ENCODE results near the gene MMP23B.
A peak's percentile ranks its signal among the peaks of the same experiment; 100 is the strongest.
"Not testable (repeated sequence)": the region's sequence is repeated elsewhere in the genome, so short reads cannot be mapped to it uniquely, and the experiment has no call there.

MMP23B gene

DNA sequence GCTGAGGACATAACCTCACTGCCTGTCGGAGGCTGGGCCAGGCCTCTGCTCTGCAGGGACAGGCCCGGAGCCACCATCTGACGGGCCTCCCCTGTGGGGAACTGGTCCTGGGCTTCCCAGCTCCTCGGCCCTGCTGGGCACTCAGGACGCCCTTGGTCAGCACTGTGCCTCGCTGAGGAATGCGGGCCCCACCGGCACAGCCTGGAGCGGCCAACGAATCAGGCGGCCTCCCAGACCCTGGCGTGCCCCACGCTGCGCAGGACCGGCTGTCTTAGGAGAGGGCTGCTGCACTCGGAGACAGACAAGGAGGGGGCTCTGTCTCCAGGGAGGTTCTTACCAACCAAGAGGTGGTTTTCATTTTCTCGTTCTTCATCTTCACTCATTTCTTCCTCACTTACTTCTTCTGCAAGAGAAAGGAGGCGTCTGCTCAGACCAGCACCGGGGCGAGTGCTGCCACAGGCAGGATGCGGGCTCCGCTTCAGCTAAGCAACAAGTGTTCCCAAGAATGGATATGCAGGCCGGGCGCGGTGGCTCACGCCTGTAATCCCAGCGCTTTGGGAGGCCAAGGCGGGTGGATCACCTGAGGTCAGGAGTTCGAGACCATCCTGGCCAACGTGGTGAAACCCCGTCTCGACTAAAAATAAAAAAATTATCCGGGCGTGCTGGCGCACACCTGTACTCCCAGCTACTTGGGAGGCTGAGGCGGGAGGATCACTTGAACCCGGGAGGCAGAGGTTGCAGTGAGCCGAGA lies 8.9 kb downstream of the MMP23B start:
- not testable (repeated sequence) for H3K4me3 ChIP-seq (ENCODE audit: low read length); DNase-seq (ENCODE audit: low read depth)

DNA sequence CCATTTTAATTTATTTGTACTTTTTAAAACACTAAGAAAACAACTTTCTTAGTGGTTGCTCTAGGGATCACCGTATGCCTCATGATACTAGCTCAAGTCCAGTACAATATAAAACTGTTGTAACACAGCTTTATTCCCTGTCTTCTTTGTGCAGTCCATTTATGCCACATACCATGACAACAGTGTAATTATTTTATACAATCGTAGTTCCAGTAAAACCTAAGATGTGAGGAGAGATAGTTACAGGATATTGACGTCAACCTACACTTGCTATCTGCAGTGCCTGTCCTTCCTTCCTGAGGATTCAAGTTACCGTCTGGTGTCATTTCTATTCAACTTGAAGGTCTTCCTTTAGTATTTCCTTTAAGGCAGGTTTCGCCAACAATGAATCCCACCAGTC lies 14.4 kb downstream of the MMP23B start:
- not testable (repeated sequence) for DNase-seq (ENCODE audit: low read depth); H3K4me3 ChIP-seq (ENCODE audit: low read length)

DNA sequence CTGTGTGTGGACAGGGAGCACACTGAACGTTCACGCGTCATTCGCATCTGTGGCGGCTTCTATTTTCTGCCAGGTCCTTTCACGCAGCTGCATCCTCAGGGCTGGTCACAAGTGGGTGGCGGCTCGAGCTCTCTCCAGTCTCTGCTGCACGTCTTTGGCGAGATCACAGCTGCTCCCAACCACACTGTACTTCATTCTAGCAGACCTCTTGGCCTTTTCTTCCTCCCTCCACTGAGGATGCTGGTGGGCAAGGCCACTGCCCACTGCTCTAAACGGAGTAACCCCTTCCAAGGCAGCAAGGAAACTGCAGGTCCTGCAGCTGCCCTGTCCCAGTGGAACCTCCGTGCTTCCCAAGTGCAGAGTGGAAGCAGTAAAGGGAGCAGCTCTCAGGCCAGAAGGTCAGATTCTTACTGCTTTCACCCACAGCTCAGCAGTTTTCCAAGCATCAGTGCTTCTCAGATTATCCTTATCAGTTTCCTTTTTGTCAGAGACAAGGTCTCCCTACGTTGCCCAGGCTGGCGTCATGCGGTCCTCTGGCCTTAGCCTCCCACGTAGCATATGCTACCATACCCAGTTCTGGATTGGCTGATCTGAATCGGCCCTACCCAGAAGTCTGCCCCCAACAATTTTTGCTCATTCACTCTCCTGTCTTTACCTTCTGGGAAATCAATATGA lies 15.7 kb downstream of the MMP23B start:
- not testable (repeated sequence) for H3K4me3 ChIP-seq (ENCODE audit: low read length); DNase-seq (ENCODE audit: low read depth)

GRCh38 chr1:1648265-1648664 lies 16.3 kb downstream of the MMP23B start:
- not testable (repeated sequence) for H3K4me3 ChIP-seq (ENCODE audit: low read length); DNase-seq (ENCODE audit: low read depth)

DNA sequence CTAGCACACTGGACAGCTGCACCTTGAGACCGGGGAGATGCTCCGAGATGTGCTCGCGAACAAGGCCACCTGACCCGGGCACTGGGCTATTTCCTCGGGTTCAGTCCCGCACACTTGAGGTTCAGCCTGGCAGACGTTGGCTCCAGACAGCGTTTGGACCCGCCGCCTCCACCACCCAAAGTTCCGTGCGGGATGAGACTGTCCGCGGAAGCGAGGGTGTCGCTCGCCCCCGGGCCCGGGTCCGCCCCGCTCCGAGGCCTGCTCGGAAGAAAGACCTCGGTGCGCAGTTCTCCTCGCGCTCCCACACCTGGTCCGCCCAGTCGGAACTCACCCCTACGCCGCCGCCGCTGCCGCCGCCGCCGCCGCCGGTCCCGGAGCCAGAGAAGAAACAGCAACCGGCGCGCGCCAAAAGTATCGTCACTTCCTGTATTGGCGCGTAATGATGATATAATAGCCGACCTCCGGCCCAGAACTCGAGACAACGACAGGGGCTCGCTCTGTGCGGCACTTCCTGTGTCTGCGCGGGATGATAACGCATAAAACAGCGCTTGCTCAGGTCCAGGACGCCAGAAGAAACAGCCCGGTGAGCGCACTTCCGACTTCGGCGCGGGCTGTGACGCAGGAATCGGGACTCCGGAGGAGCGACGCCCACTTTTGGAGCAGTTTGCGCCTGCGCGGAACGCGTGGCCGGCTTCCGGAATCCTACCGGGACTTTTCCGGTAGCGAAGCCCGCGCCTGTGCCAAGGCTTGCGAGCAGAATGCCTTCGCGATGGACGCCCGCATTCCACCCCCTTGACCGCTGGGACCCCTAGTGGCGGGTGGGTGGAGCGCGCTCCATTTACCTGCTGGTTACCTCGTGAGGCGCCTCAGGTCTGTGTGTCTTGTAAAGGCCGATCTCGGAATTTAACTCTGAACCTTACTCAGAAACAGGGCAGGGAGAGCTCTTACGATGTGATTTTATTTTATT lies 26.9 kb downstream of the MMP23B start, which contains the start of gene CDK11B:
TSS of gene CDK11B (minus strand) at position 422 of the 967 bp plus-strand sequence. CDS start 1,519 bp downstream, outside the sequence.
- H3K4me3 ChIP-seq (ENCODE audit: low read length), result peak within 1 kb of the TSS; percentile 46
- DNase-seq (ENCODE audit: low read depth), result peak; percentile 98

DNA sequence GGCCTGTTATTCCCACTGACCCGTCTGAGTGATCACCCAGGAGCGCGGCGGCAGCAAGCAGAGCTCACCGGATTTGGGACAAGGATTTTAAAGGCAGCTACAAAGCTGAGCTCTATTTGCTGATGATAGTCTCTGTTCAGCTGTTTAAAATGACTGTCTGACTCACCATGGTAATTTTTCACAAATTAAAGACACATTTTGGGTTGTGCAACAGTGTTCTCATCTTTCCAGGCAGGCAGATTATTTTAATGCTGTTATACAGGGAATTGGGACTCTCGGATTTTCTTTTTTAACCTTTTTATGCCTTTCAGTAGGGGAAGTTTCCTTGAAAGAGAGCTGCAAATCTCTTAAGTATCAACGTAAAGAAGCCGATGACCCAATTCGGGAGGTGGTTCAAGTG lies 30.4 kb downstream of the MMP23B start:
- not testable (repeated sequence) for DNase-seq (ENCODE audit: low read depth)

DNA sequence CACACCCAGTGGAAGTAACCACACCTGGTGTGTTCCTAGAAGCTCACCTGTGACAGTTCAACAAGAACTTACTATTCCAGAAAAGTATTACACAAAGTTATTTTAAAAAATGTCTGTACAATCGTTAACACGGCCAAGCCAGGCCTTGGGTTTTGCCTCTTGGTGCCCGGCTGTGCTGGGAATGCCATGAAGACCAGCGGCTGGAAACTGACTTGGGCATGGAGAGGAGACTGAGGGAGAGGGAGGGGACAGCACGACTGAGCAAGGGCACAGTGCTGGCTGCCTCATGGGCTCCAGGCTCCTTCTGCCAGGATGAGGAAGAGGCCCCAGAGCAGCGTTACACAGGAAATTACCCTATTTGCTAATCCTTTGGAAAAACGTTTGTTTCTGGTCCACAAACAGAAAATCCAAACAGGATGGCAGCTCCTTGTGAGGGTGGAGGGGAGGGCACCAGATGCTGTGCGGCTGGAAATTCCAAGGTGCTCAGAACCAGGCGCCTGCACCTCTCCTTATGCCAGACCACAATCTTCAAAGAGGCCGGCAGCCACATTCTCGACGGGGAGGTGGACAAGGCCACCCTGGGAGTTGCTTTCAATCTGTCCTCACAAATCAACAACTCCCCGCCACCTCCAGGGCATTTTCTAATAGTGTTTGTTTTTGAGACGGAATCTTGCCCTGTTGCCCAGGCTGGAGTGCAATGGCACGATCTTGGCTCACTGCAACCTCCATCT lies 31.0 kb downstream of the MMP23B start:
- not testable (repeated sequence) for H3K4me3 ChIP-seq (ENCODE audit: low read length); DNase-seq (ENCODE audit: low read depth)

More for the DNA sequence above, 30.4 kb downstream of the MMP23B start:
- not testable (repeated sequence) for H3K4me3 ChIP-seq (ENCODE audit: low read length)

- not testable (repeated sequence) for DNase-seq (ENCODE audit: low read depth); H3K4me3 ChIP-seq (ENCODE audit: low read length)
These were observed 32.3 kb downstream of the MMP23B start for GRCh38 chr1:1664318-1664717.

DNA sequence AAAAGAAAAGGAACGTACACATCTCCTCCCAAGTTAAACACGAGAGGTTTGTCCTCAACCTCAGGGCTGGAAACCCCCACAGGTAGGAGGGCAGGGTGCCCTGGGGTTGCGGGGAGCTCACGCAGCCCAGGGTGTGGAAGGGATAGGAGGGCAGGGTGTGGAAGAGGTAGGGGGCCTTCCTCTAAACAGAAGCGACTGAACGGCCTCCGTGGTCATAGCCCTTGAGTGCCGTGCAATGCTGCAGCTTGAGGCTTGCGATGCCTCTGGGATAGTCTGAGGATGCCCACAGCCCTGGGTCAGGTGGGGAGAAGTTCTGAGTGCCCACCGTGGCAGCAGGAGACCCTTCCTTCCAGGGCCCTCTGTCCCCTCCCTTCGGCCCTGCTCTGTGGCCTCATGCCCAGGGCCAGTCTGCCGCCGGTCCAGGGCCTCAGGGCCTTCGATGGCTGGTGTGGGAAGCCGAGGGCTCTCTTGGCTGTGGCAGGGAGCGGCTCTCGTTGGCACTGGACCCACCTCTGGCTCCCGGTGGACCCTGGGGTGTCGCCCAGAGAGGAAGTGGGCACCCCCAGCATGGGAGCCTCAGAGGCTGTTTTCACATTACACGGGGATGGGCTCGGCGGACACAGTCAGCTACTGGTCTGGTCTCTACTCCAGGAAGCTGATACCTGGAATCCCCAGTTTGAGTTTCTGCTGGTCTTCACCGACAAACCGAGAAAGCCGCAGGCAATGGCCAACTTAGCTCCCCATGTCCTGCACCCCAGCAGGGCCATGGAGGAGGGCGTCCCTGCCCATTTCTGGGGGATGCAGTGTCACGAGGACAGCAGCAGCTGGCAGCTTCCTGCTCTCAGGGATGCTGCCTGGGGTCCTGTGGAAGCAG lies 33.2 kb downstream of the MMP23B start:
- DNase-seq (ENCODE audit: low read depth), result no peak
- TF ChIP-seq CTCF (IDR thresholded peaks at IDR 0.05; ENCODE audit: insufficient read depth, low read depth, low read length, missing control alignments), result no peak
- no peak overlapping the region for H3K4me3 ChIP-seq (ENCODE audit: low read length)

GRCh38 chr1:1665815-1666251 lies 33.9 kb downstream of the MMP23B start:
- H3K4me3 ChIP-seq (ENCODE audit: low read length), result no peak overlapping the region
- no peak for DNase-seq (ENCODE audit: low read depth)
- TF ChIP-seq CTCF (IDR thresholded peaks at IDR 0.05; ENCODE audit: insufficient read depth, low read depth, low read length, missing control alignments), result peak; percentile 33
